Measurements from ENCODE around the gene MAS1L. TPM values are rescaled to one million over a fixed set of nuclear protein-coding genes. Genes with fewer than 3 reads are reported as not detected.
"Not testable (repeated sequence)": the region's sequence is repeated elsewhere in the genome, so short reads cannot be mapped to it uniquely, and the experiment has no call there.

MAS1L gene
- total RNA-seq, 1 donor from 2014 or later: not detected

DNA sequence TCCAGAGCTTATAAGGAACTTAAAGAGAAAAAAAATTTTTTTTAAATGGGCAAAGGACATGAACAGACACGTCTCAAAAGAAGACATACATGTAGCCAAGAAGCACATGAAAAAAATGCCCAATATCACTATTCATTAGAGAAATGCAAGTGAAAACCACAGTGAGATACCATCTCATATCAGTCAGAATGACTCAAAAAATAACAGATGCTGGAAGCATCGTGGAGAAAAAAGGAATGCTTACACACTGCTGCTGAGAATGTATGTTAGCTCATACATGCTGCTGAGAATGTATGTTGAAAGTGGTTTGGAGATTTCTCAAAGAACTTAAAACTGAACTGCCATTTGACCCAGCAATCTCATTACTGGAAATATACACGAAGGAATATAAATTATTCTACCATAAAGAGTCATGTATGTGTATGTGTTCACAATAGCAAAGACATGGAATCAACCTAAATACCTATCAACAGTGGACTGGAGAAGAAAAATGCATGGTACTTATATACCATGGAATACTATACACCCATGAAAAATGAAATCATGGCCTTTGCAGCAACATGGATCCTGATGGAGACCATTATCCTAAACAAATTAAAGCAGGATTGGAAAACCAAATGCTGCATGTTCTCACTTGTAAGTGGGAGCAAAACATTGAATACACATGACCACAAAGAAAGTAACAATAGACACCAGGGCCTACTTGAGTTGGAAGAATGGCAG is 36.1 kb downstream of the MAS1L start:
- Mint-ChIP-seq H3K36me3 (ENCODE audit: unreplicated experiment) (no peaks in the 10 kb centered on the region), H3K4me3 (ENCODE audit: unreplicated experiment) (no peak overlapping the region), H3K4me1 (ENCODE audit: unreplicated experiment) (no peaks in the 10 kb centered on the region), H3K9me3 (ENCODE audit: unreplicated experiment) (peaks cover 10% of the 10 kb centered on the region), H3K27me3 (ENCODE audit: unreplicated experiment) (no peaks in the 10 kb centered on the region), H3K27ac (ENCODE audit: unreplicated experiment) (no peak overlapping the region)
- DNase-seq (ENCODE audit: extremely low spot score, unreplicated experiment): no peak
- TF ChIP-seq, protein P1, sequence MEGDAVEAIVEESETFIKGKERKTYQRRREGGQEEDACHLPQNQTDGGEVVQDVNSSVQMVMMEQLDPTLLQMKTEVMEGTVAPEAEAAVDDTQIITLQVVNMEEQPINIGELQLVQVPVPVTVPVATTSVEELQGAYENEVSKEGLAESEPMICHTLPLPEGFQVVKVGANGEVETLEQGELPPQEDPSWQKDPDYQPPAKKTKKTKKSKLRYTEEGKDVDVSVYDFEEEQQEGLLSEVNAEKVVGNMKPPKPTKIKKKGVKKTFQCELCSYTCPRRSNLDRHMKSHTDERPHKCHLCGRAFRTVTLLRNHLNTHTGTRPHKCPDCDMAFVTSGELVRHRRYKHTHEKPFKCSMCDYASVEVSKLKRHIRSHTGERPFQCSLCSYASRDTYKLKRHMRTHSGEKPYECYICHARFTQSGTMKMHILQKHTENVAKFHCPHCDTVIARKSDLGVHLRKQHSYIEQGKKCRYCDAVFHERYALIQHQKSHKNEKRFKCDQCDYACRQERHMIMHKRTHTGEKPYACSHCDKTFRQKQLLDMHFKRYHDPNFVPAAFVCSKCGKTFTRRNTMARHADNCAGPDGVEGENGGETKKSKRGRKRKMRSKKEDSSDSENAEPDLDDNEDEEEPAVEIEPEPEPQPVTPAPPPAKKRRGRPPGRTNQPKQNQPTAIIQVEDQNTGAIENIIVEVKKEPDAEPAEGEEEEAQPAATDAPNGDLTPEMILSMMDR (IDR thresholded peaks at IDR 0.05): no peak

DNA sequence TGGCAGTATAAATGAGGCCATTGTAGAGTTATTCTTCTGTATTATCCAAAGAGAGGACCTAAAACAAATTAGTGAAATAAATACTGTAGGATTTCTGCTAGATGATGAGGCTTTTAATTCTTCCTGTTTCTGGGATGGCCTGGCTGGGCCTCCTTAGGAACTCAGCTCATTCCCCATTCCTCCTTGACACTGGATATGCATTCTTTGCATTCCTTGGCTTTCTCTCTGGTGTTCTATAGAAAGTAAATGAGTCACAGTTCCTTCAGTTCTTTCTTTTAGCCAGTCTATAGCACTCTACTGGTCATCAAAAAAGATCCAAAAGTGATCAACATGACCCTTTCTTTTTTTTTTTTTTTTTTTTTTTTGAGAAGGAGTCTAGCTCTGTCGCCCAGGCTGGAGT is 40.1 kb downstream of the MAS1L start:
- Mint-ChIP-seq H3K27ac (ENCODE audit: unreplicated experiment) (no peak overlapping the region), H3K4me3 (ENCODE audit: unreplicated experiment) (no peak overlapping the region), H3K27me3 (ENCODE audit: unreplicated experiment) (no peaks in the 10 kb centered on the region), H3K36me3 (ENCODE audit: unreplicated experiment) (no peaks in the 10 kb centered on the region), H3K4me1 (ENCODE audit: unreplicated experiment) (no peaks in the 10 kb centered on the region), H3K9me3 (ENCODE audit: unreplicated experiment) (peaks cover 18% of the 10 kb centered on the region)
- TF ChIP-seq, protein P1 (IDR thresholded peaks at IDR 0.05): no peak
- DNase-seq (ENCODE audit: extremely low spot score, unreplicated experiment): no peak

DNA sequence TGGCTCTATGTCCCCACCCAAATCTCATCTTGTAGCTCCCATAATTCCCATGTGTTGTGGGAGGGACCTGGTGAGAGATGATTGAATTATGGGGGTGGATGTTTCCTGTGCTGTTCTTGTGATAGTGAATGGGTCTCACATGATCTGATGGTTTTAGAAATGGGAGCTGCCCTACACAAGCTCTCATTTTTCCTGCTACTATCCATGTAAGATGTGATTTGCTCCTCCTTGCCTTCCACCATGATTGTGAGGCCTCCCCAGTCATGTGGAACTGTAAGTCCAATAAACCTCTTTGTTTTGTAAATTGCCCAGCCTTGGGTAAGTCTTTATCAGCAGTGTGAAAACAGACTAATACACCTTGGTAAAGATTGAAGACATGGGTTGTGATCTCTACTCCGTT is 43.7 kb downstream of the MAS1L start:
- H3K4me1 Mint-ChIP-seq (ENCODE audit: unreplicated experiment); H3K9me3 Mint-ChIP-seq (ENCODE audit: unreplicated experiment); H3K27me3 Mint-ChIP-seq (ENCODE audit: unreplicated experiment); H3K4me3 Mint-ChIP-seq (ENCODE audit: unreplicated experiment); H3K27ac Mint-ChIP-seq (ENCODE audit: unreplicated experiment); DNase-seq (ENCODE audit: extremely low spot score, unreplicated experiment); H3K36me3 Mint-ChIP-seq (ENCODE audit: unreplicated experiment): not testable (repeated sequence)

DNA sequence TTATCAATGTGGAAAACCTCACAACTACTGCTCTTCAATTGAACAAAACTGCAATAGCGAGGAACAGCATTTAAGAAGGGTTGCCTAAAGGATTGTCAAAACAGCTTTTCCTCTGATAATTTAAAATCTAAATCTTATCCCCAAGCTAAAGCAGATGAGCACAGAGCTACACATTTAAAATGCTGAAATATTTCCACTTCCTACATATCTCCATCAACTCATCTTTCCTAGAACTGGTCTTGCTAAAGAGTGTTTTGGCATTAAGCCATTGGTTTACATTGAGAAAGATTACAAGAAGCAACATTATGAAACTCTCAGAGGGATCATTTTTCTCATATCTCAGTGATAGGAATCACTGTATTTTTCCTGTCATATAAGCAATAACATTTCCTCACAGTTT is 45.0 kb downstream of the MAS1L start:
- TF ChIP-seq, protein P1 (IDR thresholded peaks at IDR 0.05): no peak
- Mint-ChIP-seq H3K27ac (ENCODE audit: unreplicated experiment) (no peak overlapping the region), H3K9me3 (ENCODE audit: unreplicated experiment) (peaks cover 8% of the 10 kb centered on the region), H3K36me3 (ENCODE audit: unreplicated experiment) (no peaks in the 10 kb centered on the region), H3K27me3 (ENCODE audit: unreplicated experiment) (no peaks in the 10 kb centered on the region), H3K4me1 (ENCODE audit: unreplicated experiment) (no peaks in the 10 kb centered on the region), H3K4me3 (ENCODE audit: unreplicated experiment) (no peak overlapping the region)
- DNase-seq (ENCODE audit: extremely low spot score, unreplicated experiment): no peak

DNA sequence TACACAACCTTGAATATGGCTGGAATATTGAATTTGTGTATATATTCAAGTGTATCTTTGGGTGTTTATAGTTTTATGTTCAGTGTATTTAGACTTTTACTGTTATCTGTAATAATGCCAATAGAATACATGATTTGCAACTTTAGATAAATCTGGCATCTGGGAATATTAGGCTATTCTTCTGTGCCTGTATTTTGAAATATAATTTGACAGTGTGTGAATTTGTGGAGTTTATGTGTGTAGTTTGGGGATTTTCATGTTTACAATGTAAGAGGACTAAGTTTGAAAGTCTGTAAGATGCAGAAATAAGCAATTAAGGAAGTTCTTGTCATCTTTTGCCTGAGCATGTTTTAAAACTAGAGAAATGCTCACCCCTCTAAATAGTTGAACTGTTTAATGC is 48.8 kb downstream of the MAS1L start, which contains the start of gene OR10C1:
Gene OR10C1 (plus strand): TSS at position 301 of the 400 bp plus-strand sequence. CDS start 710 bp downstream, outside the sequence.
- H3K36me3 Mint-ChIP-seq (ENCODE audit: unreplicated experiment): no peaks in the 10 kb centered on the region
- H3K9me3 Mint-ChIP-seq (ENCODE audit: unreplicated experiment): peaks cover under 1% of the 10 kb centered on the region
- no peak within 1 kb of the TSS for H3K27ac Mint-ChIP-seq (ENCODE audit: unreplicated experiment)
- no peaks in the 10 kb centered on the region for H3K27me3 Mint-ChIP-seq (ENCODE audit: unreplicated experiment)
- H3K4me3 Mint-ChIP-seq (ENCODE audit: unreplicated experiment): no peak within 1 kb of the TSS
- TF ChIP-seq, protein P1 (IDR thresholded peaks at IDR 0.05): no peak
- no peaks in the 10 kb centered on the region for H3K4me1 Mint-ChIP-seq (ENCODE audit: unreplicated experiment)
- no peak for DNase-seq (ENCODE audit: extremely low spot score, unreplicated experiment)

DNA sequence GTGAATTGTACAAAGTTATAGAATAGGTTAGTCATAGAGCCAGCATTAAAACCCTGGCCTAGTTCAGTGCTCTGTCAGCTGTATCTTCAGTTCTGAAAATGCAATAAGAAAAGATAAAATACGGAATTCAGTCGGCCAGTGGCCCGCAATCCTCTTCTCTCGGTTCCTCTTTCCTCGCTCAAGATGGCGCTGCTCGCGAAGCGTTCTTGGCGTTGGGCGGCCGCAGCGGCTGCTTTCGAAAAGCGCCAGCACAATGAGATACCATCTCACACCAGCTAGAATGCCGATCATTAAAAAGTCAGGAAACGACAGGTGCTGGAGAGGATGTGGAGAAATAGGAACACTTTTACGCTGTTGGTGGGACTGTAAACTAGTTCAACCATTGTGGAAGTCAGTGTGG is 51.0 kb downstream of the MAS1L start:
- not testable (repeated sequence) for H3K27me3 Mint-ChIP-seq (ENCODE audit: unreplicated experiment); H3K4me1 Mint-ChIP-seq (ENCODE audit: unreplicated experiment); H3K4me3 Mint-ChIP-seq (ENCODE audit: unreplicated experiment); H3K36me3 Mint-ChIP-seq (ENCODE audit: unreplicated experiment); DNase-seq (ENCODE audit: extremely low spot score, unreplicated experiment); H3K9me3 Mint-ChIP-seq (ENCODE audit: unreplicated experiment); H3K27ac Mint-ChIP-seq (ENCODE audit: unreplicated experiment)

Other genes with a start within 250 kb of the MAS1L start
- not detected in 2 replicates for gene OR14J1, start 186.3 kb downstream of the MAS1L start, total RNA-seq
- not detected in 2 replicates for gene OR5V1, start 119.1 kb downstream of the MAS1L start, total RNA-seq
- not detected in 2 replicates for gene OR12D3, start 112.7 kb downstream of the MAS1L start, total RNA-seq
- not detected in 2 replicates for gene OR12D2, start 92.3 kb downstream of the MAS1L start, total RNA-seq
- not detected in 2 replicates for gene OR12D1, start 73.0 kb downstream of the MAS1L start, total RNA-seq
- not detected in 2 replicates for gene OR10C1, start 48.6 kb downstream of the MAS1L start, total RNA-seq
- gene OR11A1, start 30.9 kb downstream of the MAS1L start, total RNA-seq: not detected in 2 replicates
- gene OR2H1, start 30.8 kb downstream of the MAS1L start, total RNA-seq: not detected in 2 replicates
- gene UBD, start 71.8 kb upstream of the MAS1L start, total RNA-seq: not detected in 2 replicates
- gene OR2H2, start 97.2 kb upstream of the MAS1L start, total RNA-seq: not detected in 2 replicates
- 80.4 and 93.6 TPM in 2 replicates for gene GABBR1, start 145.2 kb upstream of the MAS1L start, total RNA-seq
- not detected in 2 replicates for gene MOG, start 169.1 kb upstream of the MAS1L start, total RNA-seq
- gene ZFP57, start 193.2 kb upstream of the MAS1L start, total RNA-seq: not detected in 2 replicates
- gene HLA-F, start 235.5 kb upstream of the MAS1L start, total RNA-seq: 11.4 and 12.5 TPM in 2 replicates